CD8-positive, alpha-beta memory T cell (primary cell): Measurements from ENCODE around the gene KCNN3. TPM values are rescaled to one million over a fixed set of nuclear protein-coding genes. Genes with fewer than 3 reads are reported as not detected.
A peak's percentile ranks its signal among the peaks of the same experiment; 100 is the strongest.

Experiments
- CTCF ChIA-PET: fragments of 350-600 bp; sonication (Branson Sonifier 250); formaldehyde crosslinking; loops from one replicate; lab custom pipeline; 2021; ENCODE audit warnings: antibody characterized with exemption; lab: Charles Lee
- POLR2A ChIA-PET: fragments of 350-600 bp; sonication (Branson Sonifier 250); formaldehyde crosslinking; loops from one replicate; lab custom pipeline; 2021; ENCODE audit warnings: antibody characterized with exemption; lab: Charles Lee
- DNase-seq, 5 donors: peaks; one replicate each; pipeline versions ENCODE4 v3.0.0 to v3.0.0-alpha.2; 2020 to 2022; ENCODE audit warnings: mixed read lengths in 1 of 5
- H3K27ac ChIP-seq: one replicate; pipeline ENCODE4 v1.7.0; 2013; ENCODE audit warnings: low read depth, mild to moderate bottlenecking, low read length, moderate library complexity
- H3K27me3 ChIP-seq: 2 replicates; pipeline ENCODE4 v1.7.0; 2013; ENCODE audit warnings: low read length, mild to moderate bottlenecking; ENCODE audit not compliant: insufficient read depth, poor library complexity, severe bottlenecking
- H3K36me3 ChIP-seq: 2 replicates; pipeline ENCODE4 v1.7.0; 2013; ENCODE audit warnings: mild to moderate bottlenecking, low read length, moderate library complexity; ENCODE audit not compliant: insufficient read depth
- H3K4me1 ChIP-seq: 2 replicates; pipeline ENCODE4 v1.7.0; 2013; ENCODE audit warnings: mild to moderate bottlenecking, low read length, moderate library complexity; ENCODE audit not compliant: insufficient read depth
- H3K4me3 ChIP-seq: 2 replicates; pipeline ENCODE4 v1.7.0; 2013; ENCODE audit warnings: mild to moderate bottlenecking, low read length
- H3K9me3 ChIP-seq: 2 replicates; pipeline ENCODE4 v1.7.0; 2013; ENCODE audit warnings: mild to moderate bottlenecking, low read length
- H3K27ac Mint-ChIP-seq, 8 donors: one replicate each; pipeline ENCODE4 v1.8.0; 2020 to 2021; ENCODE audit warnings: mixed read lengths in 8 of 8, mild to moderate bottlenecking in 6 of 8, inconsistent platforms in 3 of 8, moderate library complexity in 3 of 8
- H3K27me3 Mint-ChIP-seq, 2 donors: one replicate each; pipeline ENCODE4 v1.8.0; 2020 to 2021; ENCODE audit warnings: mixed read lengths in 2 of 2, mild to moderate bottlenecking in 1 of 2, moderate library complexity in 1 of 2
- H3K36me3 Mint-ChIP-seq, 3 donors: one replicate each; pipeline ENCODE4 v1.8.0; 2020 to 2021; ENCODE audit warnings: mixed read lengths in 3 of 3, inconsistent platforms in 1 of 3, mild to moderate bottlenecking in 1 of 3
- H3K4me1 Mint-ChIP-seq, 3 donors: one replicate each; pipeline ENCODE4 v1.8.0; 2020 to 2021; ENCODE audit warnings: mixed read lengths in 3 of 3, inconsistent platforms in 1 of 3, mild to moderate bottlenecking in 1 of 3
- H3K4me3 Mint-ChIP-seq, 7 donors: one replicate each; pipeline ENCODE4 v1.8.0; 2020 to 2021; ENCODE audit warnings: mixed read lengths in 7 of 7, mild to moderate bottlenecking in 6 of 7, moderate library complexity in 4 of 7, inconsistent platforms in 2 of 7
- H3K9me3 Mint-ChIP-seq, 5 donors: one replicate each; pipeline ENCODE4 v1.8.0; 2020 to 2022; ENCODE audit warnings: mixed read lengths in 5 of 5, mild to moderate bottlenecking in 3 of 5, moderate library complexity in 2 of 5, inconsistent platforms in 1 of 5
- polyA plus RNA-seq: library from polyadenylated mRNA; unstranded; fragments of 300-500 nt; fragmentation: Illumina TruSeq; gene quantifications from one replicate; pipeline ENCODE4 v1.2.3, GENCODE V29; 2021
- total RNA-seq, 2 experiments: library from RNA; stranded (reverse); gene quantifications; one replicate each; pipeline ENCODE4 v1.2.3, GENCODE V29; 2021

KCNN3 gene
- total and polyA plus RNA-seq, 3 experiments from 2014 or later, result 0.18 to 0.22 TPM; not detected in 1

DNA sequence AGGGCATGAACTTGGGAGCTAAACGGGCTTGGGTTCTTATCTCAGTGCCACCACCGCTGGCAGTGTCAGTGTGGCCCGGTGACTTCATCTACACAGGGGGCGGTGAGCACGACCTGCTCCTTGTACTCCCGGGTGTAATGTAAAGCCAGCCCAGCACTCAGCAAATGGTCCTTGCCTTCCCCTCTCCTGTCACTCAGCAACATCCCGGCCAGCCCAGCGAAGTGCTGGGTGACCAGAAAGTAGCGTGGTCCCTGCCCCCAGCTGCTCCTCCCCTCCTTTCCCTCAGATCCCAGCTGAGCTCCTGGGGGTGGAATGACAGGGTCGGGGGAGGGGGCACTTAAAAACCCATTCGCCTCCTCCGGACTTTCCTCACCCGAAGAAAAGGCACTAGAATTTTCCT is 7.2 kb downstream of the KCNN3 start:
- Mint-ChIP-seq H3K4me1 (peaks cover 4 to 5% (median 4%) of the 10 kb centered on the region in 3 donors), H3K36me3 (no peaks in the 10 kb centered on the region), H3K4me3 (no peak overlapping the region), H3K27ac (peak overlapping the region in 1 of 8 donors; percentile 91), H3K27me3 (peaks cover 16 to 57% of the 10 kb centered on the region in 2 donors), H3K9me3 (no peaks in the 10 kb centered on the region)
- H3K27ac ChIP-seq, result no peak overlapping the region
- no peaks in the 10 kb centered on the region for H3K27me3 ChIP-seq
- ChIA-PET POLR2A (no interaction called here), CTCF (interaction anchor here (1.2 kb wide), 1 partner anchor 103 kb away, joined by 4 read pairs; no protein-coding TSS in a partner anchor)
- H3K4me1 ChIP-seq, result no peaks in the 10 kb centered on the region
- H3K9me3 ChIP-seq, result no peaks in the 10 kb centered on the region
- H3K36me3 ChIP-seq, result no peaks in the 10 kb centered on the region
- DNase-seq, result no peak
- no peak overlapping the region for H3K4me3 ChIP-seq

- no peak for DNase-seq
- H3K4me1 ChIP-seq, result no peaks in the 10 kb centered on the region
- no peaks in the 10 kb centered on the region for H3K9me3 ChIP-seq
- no peaks in the 10 kb centered on the region for H3K9me3 Mint-ChIP-seq
- CTCF ChIA-PET, result interaction anchor here (1.2 kb wide), 1 partner anchor 17 kb away, joined by 3 read pairs; no protein-coding TSS in a partner anchor
- H3K27me3 Mint-ChIP-seq, result peaks cover 13 to 52% of the 10 kb centered on the region in 2 donors
- POLR2A ChIA-PET, result no interaction called here
- H3K4me3 ChIP-seq, result no peak overlapping the region
- H3K36me3 ChIP-seq, result no peaks in the 10 kb centered on the region
- H3K27ac ChIP-seq, result no peak overlapping the region
- no peaks in the 10 kb centered on the region for H3K36me3 Mint-ChIP-seq
- H3K4me1 Mint-ChIP-seq, result peaks cover 4 to 5% (median 4%) of the 10 kb centered on the region in 3 donors
- no peaks in the 10 kb centered on the region for H3K27me3 ChIP-seq
- no peak overlapping the region for H3K27ac Mint-ChIP-seq
- H3K4me3 Mint-ChIP-seq, result no peak overlapping the region
Measured at GRCh38 chr1:154861607-154862094, 8.4 kb downstream of the KCNN3 start.

- Mint-ChIP-seq H3K36me3 (no peaks in the 10 kb centered on the region), H3K27me3 (peaks cover 13 to 44% of the 10 kb centered on the region in 2 donors), H3K4me3 (no peak overlapping the region), H3K9me3 (no peaks in the 10 kb centered on the region), H3K27ac (no peak overlapping the region), H3K4me1 (peaks cover 2 to 5% (median 4%) of the 10 kb centered on the region in 3 donors)
- no peak for DNase-seq
- no peak overlapping the region for H3K4me3 ChIP-seq
- ChIA-PET POLR2A (no interaction called here), CTCF (interaction anchor here (1.9 kb wide), 1 partner anchor 18 kb away, joined by 5 read pairs; no protein-coding TSS in a partner anchor)
- no peaks in the 10 kb centered on the region for H3K4me1 ChIP-seq
- H3K36me3 ChIP-seq, result no peaks in the 10 kb centered on the region
- H3K27me3 ChIP-seq, result no peaks in the 10 kb centered on the region
- no peaks in the 10 kb centered on the region for H3K9me3 ChIP-seq
- H3K27ac ChIP-seq, result peak overlapping the region; percentile 2
Measured at GRCh38 chr1:154860156-154860870, 9.8 kb downstream of the KCNN3 start.

- Mint-ChIP-seq H3K9me3 (no peaks in the 10 kb centered on the region), H3K4me3 (no peak overlapping the region), H3K27me3 (peaks cover 10 to 44% of the 10 kb centered on the region in 2 donors), H3K36me3 (no peaks in the 10 kb centered on the region), H3K4me1 (peaks cover 2 to 5% (median 4%) of the 10 kb centered on the region in 3 donors), H3K27ac (no peak overlapping the region)
- no peaks in the 10 kb centered on the region for H3K27me3 ChIP-seq
- H3K9me3 ChIP-seq, result no peaks in the 10 kb centered on the region
- no peaks in the 10 kb centered on the region for H3K4me1 ChIP-seq
- no peaks in the 10 kb centered on the region for H3K36me3 ChIP-seq
- POLR2A ChIA-PET, result no interaction called here
- no peak for DNase-seq
- peak overlapping the region; percentile 2 for H3K27ac ChIP-seq
- H3K4me3 ChIP-seq, result no peak overlapping the region
- CTCF ChIA-PET, result interaction anchor here (1.9 kb wide), 1 partner anchor 19 kb away, joined by 5 read pairs; no protein-coding TSS in a partner anchor
Measured at GRCh38 chr1:154859786-154860155, 10.3 kb downstream of the KCNN3 start.

DNA sequence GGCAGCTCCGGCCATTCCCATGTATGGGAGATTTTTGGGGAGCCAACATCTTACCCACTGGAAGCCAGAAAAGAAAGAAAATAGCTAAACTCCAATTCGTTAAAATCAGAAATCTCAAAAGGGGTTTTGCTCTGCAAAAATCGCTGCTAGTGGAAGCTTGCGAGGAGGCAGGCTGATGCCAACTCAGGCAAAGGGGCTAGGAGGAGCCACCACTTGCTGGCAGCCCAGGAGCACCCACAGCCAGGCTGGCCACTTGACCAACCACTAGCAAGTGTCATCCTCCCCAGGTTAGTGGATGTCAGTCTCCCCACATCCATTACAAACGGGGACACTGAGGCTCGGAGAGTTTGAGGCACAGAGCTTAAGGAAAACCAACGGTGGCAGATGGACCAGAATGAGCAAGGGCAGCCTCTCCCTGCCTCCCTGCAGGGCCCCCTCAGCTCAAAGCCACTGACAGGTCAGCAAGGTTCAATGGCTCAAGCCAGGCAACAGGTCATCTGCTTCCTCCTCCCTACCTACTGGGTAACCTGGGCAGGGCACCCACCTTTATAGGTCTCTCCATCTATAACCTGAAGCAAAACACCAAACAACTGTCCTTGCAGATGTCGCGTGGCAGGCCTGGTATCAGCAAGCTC is 10.8 kb downstream of the KCNN3 start:
- H3K36me3 Mint-ChIP-seq, result no peaks in the 10 kb centered on the region
- H3K9me3 Mint-ChIP-seq, result no peaks in the 10 kb centered on the region

DNA sequence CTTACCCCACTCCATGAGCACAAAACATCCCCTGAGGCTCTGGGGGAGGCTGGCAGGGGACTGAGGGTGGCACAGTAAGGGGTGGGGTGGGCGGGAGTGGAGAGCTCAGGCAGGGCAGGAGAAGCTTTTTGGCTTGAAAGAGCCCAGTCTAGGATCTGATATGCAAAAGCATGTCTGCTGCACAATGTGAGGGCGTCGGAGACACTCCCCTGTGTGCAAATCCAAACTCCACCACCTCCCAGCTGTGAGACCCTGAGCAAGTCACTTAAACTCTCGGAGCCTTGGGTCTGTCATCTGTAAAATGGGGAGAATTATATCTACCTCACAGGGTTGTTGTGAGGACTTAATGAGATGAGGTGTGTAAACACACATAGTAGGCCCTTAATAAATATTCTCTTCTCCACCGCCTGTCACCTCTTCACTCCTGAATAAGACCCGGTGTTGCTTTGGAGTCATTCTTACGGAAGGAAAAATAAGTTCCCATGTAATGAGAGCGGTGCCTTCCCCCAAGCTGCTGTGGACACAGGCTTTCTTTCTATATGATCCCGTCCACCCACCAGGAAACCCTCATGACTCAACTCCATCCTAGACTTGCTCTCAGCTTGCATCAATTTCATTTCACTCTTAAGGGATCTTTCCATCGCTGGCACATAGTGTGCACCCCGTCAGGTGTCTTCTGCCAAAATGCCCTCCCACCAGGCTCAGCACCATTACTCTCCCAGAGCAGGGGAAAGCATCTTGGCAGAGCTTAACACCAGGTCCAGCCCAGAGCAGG is 12.5 kb downstream of the KCNN3 start:
- Histone ChIP-seq H3K27ac (no peak overlapping the region), H3K9me3 (no peaks in the 10 kb centered on the region), H3K4me3 (no peak overlapping the region), H3K36me3 (no peaks in the 10 kb centered on the region), H3K4me1 (no peaks in the 10 kb centered on the region), H3K27me3 (no peaks in the 10 kb centered on the region)
- Mint-ChIP-seq H3K9me3 (no peaks in the 10 kb centered on the region), H3K4me1 (no peaks in the 10 kb centered on the region), H3K36me3 (no peaks in the 10 kb centered on the region), H3K27me3 (peaks cover 5 to 27% of the 10 kb centered on the region in 2 donors), H3K27ac (peak overlapping the region in 1 of 8 donors; percentile 19), H3K4me3 (no peak overlapping the region)
- ChIA-PET POLR2A (no interaction called here), CTCF (interaction anchor here (1.5 kb wide), 1 partner anchor 10 kb away, joined by 6 read pairs; no protein-coding TSS in a partner anchor)
- no peak for DNase-seq

More for the DNA sequence above, 10.8 kb downstream of the KCNN3 start:
- peaks cover 2 to 5% (median 4%) of the 10 kb centered on the region in 3 donors for H3K4me1 Mint-ChIP-seq
- H3K9me3 ChIP-seq, result no peaks in the 10 kb centered on the region
- no peaks in the 10 kb centered on the region for H3K36me3 ChIP-seq
- H3K4me1 ChIP-seq, result no peaks in the 10 kb centered on the region
- peaks cover 9 to 41% of the 10 kb centered on the region in 2 donors for H3K27me3 Mint-ChIP-seq
- CTCF ChIA-PET, result interaction anchor here (1.5 to 1.9 kb wide), 2 partner anchors 9 to 19 kb away, joined by 5 to 6 read pairs; no protein-coding TSS in a partner anchor
- H3K27ac Mint-ChIP-seq, result no peak overlapping the region
- no peaks in the 10 kb centered on the region for H3K27me3 ChIP-seq
- POLR2A ChIA-PET, result no interaction called here
- DNase-seq, result no peak
- H3K4me3 ChIP-seq, result no peak overlapping the region
- no peak overlapping the region for H3K4me3 Mint-ChIP-seq
- no peak overlapping the region for H3K27ac ChIP-seq

DNA sequence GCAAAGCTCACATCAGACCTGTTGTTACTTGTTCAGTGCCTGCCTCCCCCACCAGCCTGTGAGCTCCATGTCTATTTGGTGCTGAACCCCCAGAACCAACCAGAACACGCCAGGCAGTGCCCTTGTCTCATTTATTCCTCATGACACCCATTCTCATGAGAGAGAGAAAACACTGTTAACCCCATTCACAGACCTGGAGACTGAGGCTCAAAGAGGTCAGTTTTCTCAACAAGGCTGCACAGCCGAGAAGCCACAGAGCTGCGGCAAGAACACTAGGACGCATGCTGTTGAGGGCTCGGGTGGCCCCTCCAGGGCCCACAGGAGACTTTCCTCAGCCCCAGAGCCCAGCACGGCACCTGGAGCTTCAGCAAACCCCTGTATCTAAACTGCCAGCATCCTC is 13.1 kb downstream of the KCNN3 start:
- CTCF ChIA-PET, result no interaction called here
- H3K36me3 Mint-ChIP-seq, result no peaks in the 10 kb centered on the region
- no peak overlapping the region for H3K4me3 Mint-ChIP-seq

More for the DNA sequence above, 13.1 kb downstream of the KCNN3 start:
- H3K4me1 ChIP-seq, result no peaks in the 10 kb centered on the region
- H3K27ac ChIP-seq, result no peak overlapping the region
- Mint-ChIP-seq H3K27me3 (peaks cover 4 to 21% of the 10 kb centered on the region in 2 donors), H3K9me3 (no peaks in the 10 kb centered on the region), H3K4me1 (no peaks in the 10 kb centered on the region), H3K27ac (no peak overlapping the region)
- DNase-seq, result no peak
- H3K27me3 ChIP-seq, result no peaks in the 10 kb centered on the region
- no peaks in the 10 kb centered on the region for H3K9me3 ChIP-seq
- POLR2A ChIA-PET, result no interaction called here
- no peak overlapping the region for H3K4me3 ChIP-seq
- no peaks in the 10 kb centered on the region for H3K36me3 ChIP-seq
